ENCODE results near the gene KRTAP10-10.
"Not testable (repeated sequence)": the region's sequence is repeated elsewhere in the genome, so short reads cannot be mapped to it uniquely, and the experiment has no call there.

Gene KRTAP10-10

DNA sequence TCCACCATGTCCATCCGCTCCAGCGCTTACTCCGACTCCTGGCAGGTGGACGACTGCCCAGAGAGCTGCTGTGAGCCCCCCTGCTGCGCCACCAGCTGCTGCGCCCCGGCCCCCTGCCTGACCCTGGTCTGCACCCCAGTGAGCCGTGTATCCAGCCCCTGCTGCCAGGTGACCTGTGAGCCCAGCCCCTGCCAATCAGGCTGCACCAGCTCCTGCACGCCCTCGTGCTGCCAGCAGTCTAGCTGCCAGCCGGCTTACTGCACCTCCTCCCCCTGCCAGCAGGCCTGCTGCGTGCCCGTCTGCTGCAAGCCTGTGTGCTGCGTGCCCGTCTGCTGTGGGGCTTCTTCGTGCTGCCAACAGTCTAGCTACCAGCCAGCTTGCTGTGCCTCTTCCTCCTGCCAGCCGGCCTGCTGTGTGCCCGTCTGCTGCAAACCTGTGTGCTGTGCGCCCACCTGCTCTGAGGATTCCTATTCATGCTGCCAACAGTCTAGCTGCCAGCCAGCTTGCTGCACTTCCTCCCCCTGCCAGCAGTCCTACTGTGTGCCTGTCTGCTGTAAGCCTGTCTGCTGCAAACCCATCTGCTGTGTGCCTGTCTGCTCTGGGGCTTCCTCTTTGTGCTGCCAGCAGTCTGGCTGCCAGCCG, 9.9 kb upstream of the KRTAP10-10 start:
- not testable (repeated sequence) for DNase-seq

- not testable (repeated sequence) for DNase-seq
Observed at GRCh38 chr21:44627831-44628233, 9.3 kb upstream of the KRTAP10-10 start.

GRCh38 chr21:44628707-44629391, 8.3 kb upstream of the KRTAP10-10 start:
- DNase-seq, result no peak

DNA sequence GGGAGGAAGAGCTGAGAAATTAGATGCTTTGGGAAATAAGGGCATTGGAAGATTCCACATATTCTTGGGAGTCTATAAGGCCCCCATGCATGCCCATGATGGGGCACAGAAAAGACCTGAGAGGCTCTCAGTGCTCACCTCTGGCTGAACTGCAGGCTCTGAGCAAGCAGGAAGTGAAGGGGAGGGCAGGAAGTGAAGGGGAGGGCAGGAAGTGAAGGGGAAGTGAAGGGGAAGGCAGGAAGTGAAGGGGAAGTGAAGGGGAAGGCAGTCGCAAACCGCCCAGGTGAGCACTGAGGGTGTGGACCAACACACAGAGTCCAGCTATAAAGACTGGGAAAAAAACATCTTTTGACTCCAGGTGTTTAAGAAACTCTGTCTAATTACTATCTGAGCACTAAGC, 6.7 kb upstream of the KRTAP10-10 start:
- DNase-seq, result no peak

DNA sequence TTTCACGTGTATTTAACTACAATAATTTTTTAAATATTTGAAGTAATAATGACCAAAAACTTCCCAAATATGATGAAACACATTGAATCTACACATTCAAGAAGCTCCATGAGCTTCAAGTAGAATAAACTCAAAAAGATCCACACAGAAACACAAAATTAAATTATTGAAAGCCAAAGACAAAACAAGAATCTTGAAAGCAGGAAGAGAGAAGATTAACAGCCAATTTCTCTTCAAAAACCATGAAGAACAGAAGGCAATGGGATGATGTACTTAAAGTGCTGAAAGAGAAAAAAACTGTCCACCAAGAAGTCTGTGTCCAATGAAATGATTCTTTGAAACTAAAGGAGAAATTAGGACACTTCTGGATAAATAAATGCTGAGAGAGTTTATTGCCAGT, 5.1 kb upstream of the KRTAP10-10 start:
- no peak for DNase-seq

DNA sequence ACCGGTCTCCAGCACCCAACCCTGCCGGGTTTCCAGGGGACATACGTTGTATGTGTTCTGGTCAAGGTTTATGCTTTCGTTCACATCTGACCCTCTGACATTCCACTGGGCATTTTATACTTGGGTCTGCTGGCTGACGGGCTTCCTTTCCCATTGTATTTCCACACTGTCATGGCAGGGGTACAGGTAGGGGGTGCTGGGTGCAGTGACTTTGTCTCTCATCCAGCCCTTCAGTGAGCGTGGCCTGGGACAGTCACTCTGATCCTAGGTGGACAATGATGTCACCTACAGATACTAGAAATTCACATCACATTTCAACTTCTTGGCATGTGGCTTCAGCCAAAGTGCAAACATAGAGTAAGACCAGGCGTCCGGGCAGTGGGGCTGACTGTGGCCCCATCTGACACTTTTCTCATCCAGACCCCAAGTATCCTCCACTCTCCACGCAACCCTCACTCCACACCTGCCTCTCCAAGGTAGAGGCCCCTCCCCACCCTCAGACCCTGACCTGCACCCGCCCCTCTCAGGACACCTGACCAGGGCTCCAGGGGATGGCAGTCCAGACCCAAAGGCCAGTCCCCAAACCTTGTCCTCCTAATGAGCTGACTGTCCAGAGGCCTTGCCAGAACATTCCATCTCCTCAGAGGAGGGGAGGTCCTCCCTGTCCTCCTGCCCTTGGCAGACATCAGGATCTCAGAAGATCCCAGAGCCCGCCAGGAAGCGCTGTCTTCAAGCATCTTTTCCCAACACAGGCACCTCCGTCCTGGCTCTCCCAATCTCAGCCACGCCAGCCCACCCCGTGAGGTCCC, 743 bp upstream of the KRTAP10-10 start:
- DNase-seq, result no peak

DNA sequence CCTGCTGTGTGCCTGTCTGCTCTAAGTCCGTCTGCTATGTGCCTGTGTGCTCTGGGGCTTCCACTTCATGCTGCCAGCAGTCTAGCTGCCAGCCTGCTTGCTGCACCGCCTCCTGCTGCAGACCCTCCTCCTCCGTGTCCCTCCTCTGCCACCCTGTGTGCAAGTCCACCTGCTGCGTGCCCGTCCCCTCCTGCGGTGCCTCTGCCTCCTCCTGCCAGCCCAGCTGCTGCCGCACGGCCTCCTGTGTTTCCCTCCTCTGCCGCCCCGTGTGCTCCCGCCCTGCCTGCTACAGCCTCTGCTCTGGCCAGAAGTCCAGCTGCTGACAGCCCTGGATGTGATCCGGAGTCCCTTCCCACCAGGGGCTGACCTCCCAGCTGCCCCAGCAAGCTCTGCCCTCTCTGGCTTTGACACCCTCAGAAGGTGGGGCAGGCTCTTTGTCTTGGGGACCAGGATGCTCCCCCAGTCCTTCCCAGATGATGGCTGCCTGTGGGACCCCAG, 744 bp downstream of the KRTAP10-10 start:
- not testable (repeated sequence) for DNase-seq

- DNase-seq, result not testable (repeated sequence)
Observed at GRCh38 chr21:44638506-44639330, 1.6 kb downstream of the KRTAP10-10 start.

- no peak for DNase-seq
Observed at GRCh38 chr21:44639331-44639655, 2.1 kb downstream of the KRTAP10-10 start.

DNA sequence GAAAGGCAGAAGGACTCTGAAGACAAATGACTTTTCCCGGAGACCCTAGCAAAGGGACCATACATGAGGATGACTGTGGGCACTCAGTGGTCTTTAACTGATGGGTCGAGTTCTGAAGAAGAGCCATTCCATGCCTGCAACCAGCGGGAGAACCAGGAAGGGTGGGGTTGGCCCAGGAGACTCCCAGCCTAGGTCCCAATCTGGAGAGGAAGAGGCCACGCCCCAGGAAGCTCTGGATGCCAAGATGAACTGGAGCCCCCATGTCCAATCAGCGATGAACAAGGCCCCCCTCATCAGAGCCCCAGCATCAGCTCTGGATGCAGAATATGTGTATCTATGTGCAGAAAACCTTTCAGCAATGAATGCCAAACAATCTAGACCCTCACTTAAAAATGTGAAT, 3.6 kb downstream of the KRTAP10-10 start:
- no peak for DNase-seq

DNA sequence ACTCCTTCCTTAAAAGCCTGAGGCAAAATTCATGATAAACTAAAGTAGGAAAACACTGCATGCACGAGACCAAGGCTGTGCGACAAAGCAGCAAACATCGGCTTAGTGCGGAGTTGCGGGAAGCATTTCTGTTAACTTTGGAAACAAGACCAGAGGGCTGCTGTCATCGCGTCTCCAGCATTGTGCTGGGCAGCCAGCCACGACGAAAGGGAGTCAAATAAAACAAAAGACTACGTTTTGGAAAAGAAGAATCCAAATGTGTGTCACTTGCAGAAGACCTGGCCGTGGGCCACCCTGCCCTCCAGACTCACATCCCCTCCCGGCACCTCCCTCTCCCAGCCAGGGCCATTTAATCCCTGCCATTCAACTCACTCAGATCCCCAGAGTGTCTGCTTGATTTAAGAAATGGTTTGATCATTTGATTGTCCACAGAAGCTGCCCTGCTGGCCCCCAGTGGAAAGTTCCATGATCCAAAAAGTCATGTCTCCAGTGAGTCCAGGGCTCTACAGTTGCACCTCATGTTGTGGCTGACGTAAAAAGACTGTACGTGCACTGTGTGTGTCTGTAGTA, 6.7 kb downstream of the KRTAP10-10 start:
- no peak for DNase-seq

DNA sequence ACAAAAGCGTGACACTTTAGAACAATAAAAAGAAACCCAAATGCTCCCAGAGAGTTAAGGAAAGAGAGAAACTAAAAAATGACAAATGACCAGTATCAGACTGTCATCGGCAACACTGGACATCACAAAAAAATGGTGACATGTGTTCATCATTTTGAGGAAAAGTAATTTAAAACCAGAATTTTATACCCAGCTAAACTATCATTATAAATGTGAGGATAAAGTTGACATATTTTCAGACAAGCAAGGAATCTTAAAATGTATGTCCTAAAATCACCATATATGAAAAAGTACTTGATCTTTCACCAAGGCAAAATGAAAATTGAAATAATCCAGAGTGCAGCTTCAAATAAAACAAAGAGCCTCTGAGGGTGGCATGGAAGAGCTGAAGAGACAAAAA, 7.7 kb downstream of the KRTAP10-10 start:
- DNase-seq, result no peak

DNA sequence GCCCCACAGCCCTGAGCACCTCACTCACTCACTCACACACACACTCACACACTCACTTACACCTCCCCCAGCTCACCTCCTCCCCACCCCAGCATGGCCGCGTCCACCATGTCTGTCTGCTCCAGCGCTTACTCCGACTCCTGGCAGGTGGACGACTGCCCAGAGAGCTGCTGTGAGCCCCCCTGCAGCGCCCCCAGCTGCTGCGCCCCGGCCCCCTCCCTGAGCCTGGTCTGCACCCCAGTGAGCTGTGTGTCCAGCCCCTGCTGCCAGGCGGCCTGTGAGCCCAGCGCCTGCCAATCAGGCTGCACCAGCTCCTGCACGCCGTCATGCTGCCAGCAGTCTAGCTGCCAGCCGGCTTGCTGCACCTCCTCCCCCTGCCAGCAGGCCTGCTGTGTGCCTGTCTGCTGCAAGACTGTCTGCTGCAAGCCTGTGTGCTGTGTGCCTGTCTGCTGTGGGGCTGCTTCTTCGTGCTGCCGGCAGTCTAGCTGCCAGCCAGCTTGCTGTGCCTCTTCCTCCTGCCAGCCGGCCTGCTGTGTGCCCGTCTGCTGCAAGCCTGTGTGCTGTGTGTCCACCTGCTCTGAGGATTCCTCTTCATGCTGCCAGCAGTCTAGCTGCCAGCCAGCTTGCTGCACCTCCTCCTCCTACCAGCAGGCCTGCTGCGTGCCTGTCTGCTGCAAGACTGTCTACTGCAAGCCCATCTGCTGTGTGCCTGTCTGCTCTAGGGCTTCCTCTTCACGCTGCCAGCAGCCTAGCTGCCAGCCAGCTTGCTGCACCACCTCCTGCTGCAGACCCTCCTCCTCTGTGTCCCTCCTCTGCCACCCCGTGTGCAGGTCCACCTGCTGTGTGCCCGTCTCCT, 9.4 kb downstream of the KRTAP10-10 start, which contains the start of gene KRTAP10-11:
TSS of gene KRTAP10-11 (plus strand) at position 49 of the 856 bp plus-strand sequence. CDS start at position 94, 45 bp downstream.
- not testable (repeated sequence) for DNase-seq

GRCh38 chr21:44647222-44647552, 10.0 kb downstream of the KRTAP10-10 start:
- DNase-seq, result no peak

GRCh38 chr21:44648557-44649311, 11.6 kb downstream of the KRTAP10-10 start:
- no peak for DNase-seq

GRCh38 chr21:44649521-44650100, 12.5 kb downstream of the KRTAP10-10 start:
- no peak for DNase-seq

DNA sequence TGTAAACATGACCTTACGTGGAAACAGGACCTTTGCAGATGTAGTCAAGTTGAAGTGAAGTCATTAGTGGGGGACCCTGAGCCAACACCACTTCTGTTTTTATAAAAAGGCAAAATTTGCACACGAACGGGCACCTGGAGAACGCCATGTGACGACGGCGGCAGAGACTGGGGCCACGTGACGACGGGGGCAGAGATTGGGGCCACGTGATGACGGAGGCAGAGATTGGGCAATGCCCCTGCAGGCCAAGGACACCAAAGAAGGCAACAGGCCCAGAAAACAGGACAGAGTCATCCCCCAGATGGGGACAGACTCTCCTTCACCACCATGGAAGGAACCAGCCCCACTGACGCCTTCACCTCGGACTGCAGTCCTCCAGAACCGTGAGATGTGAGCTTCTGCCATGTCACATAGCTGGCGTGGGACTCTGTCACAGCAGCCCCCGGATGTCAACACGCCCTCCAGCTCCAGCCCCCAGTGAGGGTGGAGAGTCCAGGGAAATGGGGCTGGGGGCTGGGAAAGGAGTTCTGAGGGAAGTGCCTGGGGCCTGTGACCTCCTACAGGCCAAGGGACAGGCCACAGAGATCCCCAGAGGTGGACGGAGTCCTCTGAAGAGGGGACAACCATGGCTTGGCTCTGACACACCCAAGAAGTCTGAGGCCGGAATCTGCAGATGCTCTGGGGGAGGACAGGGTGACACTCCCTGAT, 13.3 kb downstream of the KRTAP10-10 start:
- DNase-seq, result no peak

- no peak for DNase-seq
Observed at GRCh38 chr21:44650973-44651675, 14.0 kb downstream of the KRTAP10-10 start.

GRCh38 chr21:44653123-44653522, 16.0 kb downstream of the KRTAP10-10 start:
- DNase-seq, result no peak

Data from fibroblast of skin of right quadriceps (primary cell).